Measurements from ENCODE around the gene C1orf52.
A peak's percentile ranks its signal among the peaks of the same experiment; 100 is the strongest.

C1orf52 gene

DNA sequence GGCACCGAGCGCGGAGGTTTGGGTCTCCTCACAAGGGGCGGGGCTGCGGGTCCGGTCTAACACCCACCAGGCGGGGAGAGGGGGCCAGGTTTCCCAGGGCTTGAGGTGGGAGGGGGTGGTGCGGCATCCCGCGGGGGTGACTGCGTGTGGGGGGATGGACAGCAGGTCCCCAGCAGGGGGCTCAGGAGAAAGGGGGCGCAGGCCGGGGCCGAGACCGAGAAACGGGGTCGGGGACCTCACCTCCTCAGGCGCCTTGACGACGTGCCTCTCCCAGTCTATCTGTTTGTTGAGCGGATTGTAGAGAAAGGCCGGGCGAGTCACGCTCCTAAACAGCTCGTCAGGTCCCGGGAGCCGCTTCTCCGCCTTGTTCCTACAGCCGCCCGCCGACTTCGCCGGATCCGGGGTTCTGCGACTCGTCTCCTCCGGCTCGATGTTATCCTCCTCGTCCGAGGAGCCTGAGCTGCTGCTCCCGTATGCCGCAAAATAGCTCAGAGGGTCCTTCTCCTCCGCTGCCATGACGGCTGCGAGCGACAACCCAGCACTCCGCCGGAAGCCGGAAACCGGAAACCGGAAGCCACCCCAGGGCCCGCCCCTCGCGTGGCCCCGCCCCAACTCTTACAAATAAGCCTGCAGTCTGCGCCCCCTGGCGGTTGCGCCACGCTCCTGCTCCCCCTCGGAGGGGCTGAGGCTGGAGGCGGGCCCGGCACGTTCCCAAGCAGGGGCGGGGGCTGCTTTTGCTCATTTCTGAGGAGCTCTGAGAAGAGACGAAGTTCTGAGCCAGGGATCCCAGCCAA, at the start of gene C1orf52:
TSS of gene C1orf52 (minus strand) at position 545 of the 794 bp plus-strand sequence. CDS start at position 516, 29 bp downstream.
- peak; percentile 77 to 84 for DNase-seq (ENCODE audit: low read depth in 2 of 2)

- DNase-seq (ENCODE audit: low read depth in 2 of 2): no peak
Measured at GRCh38 chr1:85308833-85309350, 49.4 kb upstream of the C1orf52 start.

- peak in 1 of 2 experiments; percentile 66 for DNase-seq (ENCODE audit: low read depth in 2 of 2)
Measured at GRCh38 chr1:85307987-85308832, 48.7 kb upstream of the C1orf52 start.

DNA sequence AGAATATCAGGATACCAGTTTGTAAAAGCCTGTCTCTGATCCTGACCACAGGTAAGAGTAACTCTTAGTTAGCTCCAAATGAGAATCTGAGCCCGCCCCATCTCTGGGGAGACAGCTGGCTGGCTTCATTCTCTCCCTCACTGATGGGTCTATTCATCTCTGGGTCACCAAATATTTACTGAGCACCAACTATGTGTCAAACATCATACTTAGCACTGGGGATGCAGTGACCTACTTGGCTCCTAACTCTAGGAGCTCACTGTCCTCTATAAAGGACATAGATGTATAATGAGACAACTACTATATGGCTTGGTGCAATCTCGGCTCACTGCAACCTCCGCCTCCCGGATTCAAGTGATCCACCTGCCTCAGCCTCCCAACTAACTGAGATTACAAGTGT, 46.8 kb upstream of the C1orf52 start:
- no peak for DNase-seq (ENCODE audit: low read depth in 2 of 2)

DNA sequence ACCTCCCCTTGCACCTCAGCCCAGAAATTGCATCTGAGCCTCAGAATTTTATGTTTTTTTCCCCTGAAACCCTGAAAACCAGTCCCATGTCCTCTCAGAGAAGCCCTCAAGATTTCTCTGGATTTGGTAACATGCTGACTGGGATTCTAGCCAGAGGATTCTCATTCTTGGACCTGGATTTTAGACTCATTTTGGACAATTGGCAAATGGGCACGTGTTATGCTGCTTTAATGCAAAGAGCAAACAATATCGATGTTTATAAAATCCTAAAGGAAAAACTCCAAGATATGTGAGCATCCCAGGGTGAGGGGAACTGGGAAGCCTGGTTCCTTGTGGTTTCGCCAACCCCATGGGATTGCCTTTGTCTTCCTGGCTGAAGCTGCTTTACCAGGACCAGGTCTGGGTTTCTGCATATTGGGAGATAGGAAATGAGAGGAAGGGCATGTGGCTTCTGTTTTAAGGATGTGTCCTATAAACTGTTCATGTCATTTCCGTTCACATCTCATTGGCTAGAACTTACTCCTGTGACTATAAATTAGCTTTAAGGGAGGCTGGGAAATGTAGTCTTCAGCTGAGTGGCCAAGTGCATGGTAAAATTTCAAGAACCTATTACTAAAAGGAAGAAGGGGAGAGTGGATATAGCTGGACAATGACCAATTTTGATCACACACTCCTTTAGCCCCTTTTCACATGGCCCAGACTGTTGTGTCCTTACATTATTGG, 44.1 kb upstream of the C1orf52 start:
- DNase-seq (ENCODE audit: low read depth in 2 of 2): no peak

DNA sequence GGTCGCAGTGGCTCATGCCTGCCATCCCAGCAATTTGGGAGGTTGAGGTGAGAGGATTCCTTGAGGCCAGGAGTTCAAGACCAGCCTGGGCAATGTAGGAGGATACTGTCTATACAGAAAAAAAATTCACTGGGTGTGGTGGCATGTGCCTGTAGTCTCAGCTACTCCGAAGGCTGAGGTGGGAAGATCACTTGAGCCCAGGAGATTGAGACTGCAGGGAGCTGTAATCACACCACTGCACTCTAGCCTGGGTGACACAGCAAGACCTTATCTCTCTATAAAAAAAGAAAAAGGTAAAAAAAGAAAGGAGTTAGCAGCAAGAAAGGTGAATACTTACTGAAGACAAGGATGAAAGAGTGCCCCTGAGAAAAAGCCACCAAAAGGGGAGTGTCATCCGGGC, 40.7 kb upstream of the C1orf52 start:
- no peak for DNase-seq (ENCODE audit: low read depth in 2 of 2)

DNA sequence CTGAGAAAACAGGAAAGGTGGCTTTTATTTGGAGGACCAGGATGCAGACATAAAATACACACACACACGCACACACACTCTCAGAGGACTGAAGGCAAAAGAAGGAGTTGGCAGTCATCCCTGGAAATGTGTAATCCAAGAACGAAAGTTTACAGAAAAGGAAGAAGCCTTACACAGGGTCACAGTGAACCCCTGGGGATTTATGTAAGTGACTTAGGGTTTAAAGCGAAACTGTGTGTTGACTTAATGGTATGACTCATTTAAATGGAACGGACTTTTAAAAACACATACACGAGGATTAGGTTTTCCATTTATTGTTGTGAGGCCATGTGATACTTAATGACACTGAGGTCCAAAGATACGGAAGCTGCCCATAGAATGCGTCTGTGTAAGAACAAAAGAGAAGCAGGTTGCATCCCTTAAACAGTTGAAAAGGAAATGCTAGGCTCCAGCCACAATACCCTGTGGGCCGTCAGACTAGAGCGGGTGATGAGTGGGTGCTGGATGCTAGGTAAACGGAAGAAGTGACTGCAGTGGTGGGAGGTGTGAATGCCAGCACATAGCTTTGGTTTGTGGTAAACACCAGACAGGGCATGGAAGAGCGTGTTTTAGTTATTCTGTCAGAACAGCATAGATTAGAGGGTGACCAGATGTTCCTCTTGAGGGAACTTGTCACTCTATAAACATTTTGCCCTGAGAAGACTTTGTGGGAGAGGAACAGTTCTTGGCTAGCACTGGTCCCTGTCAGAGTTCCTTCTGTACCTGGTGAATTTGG, 38.6 kb upstream of the C1orf52 start:
- peak; percentile 86 to 90 for DNase-seq (ENCODE audit: low read depth in 2 of 2)

- no peak for DNase-seq (ENCODE audit: low read depth in 2 of 2)
Measured at GRCh38 chr1:85297538-85297854, 38.0 kb upstream of the C1orf52 start.

GRCh38 chr1:85296980-85297379, 37.5 kb upstream of the C1orf52 start:
- DNase-seq (ENCODE audit: low read depth in 2 of 2): no peak

DNA sequence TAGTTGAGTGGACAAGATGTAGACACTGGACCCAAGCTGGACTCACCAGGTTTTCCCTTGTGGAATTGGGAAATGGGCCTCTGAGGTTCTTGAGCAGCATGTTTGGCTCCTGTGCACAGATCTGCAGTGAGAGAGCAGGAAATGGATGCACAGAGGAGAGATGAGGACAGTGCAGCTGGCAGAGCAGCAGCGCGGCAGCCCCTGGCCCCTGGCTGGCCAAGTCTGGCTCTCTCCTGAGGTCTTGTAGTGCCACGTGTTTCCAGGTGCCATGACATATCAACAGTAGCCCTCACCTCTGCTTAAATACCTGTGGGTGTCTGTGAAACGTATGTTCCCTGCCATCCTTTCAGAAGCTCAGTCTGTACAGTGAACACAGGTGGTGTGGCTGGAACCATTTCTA, 36.2 kb upstream of the C1orf52 start:
- no peak for DNase-seq (ENCODE audit: low read depth in 2 of 2)

DNA sequence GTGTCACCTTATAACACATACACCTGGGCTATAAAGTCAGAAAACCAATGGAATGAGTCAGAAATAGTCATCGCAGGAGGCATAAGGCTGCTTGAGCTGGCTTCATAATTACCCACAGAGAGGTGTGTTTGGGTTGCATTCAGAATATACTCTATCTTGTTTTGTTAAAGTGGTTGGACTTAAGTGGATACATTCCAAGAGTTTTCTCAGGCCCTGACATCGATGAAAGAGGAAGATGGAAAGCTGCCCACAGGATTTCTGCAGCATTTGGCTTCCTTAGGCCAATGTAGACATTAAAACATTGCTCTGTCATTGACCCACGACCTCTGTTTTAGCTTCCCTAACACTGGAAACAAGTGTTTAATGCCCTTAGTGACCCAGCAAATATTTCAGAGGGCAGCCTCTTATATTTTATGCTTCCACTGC, 35.6 kb upstream of the C1orf52 start:
- DNase-seq (ENCODE audit: low read depth in 2 of 2): no peak

- no peak for DNase-seq (ENCODE audit: low read depth in 2 of 2)
Measured at GRCh38 chr1:85290826-85291225, 31.4 kb upstream of the C1orf52 start.

- no peak for DNase-seq (ENCODE audit: low read depth in 2 of 2)
Measured at GRCh38 chr1:85289848-85290335, 30.4 kb upstream of the C1orf52 start.

DNA sequence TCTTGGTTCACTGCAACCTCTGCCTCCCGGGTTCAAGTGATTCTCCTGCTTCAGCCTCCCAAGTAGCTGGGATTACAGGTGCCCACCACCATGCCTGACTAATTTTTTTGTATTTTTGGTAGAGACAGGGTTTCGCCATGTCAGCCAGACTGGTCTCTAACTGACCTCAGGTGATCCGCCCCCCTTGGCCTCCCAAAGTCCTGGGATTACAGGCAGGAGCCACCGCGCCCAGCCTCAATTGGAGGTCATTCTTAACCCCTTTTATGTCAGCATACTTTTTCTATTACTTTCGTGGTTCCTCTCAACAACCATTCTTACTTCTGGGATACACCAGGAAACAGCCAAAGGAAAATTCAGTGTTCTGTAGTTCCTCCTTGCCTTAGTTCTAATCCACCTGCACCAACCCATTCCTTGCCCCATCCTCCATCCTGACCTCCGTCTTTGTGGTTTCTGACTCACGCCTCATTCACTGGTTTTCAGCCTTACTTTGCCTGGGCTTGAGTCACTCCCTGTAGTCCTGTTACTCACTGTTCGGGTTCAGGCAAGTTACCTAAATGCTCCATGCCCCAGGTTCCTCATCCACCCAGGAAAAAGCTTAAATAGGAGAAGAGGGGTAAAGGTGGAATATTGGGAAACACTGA, 29.9 kb upstream of the C1orf52 start:
- peak; percentile 58 to 67 for DNase-seq (ENCODE audit: low read depth in 2 of 2)

- no peak for DNase-seq (ENCODE audit: low read depth in 2 of 2)
Measured at GRCh38 chr1:85284202-85284601, 24.7 kb upstream of the C1orf52 start.

GRCh38 chr1:85283475-85284199, 24.2 kb upstream of the C1orf52 start:
- no peak for DNase-seq (ENCODE audit: low read depth in 2 of 2)

GRCh38 chr1:85282424-85282823, 23.0 kb upstream of the C1orf52 start:
- DNase-seq (ENCODE audit: low read depth in 2 of 2): no peak

- DNase-seq (ENCODE audit: low read depth in 2 of 2): no peak
Measured at GRCh38 chr1:85280636-85281035, 21.2 kb upstream of the C1orf52 start.

- DNase-seq (ENCODE audit: low read depth in 2 of 2): no peak
Measured at GRCh38 chr1:85279458-85280080, 20.1 kb upstream of the C1orf52 start.

Data from fibroblast of skin of left biceps (primary cell).